Neuron (in vitro differentiated cells): ENCODE measurements around the gene ARHGAP18.

Source experiments
- H2AFZ ChIP-seq: one replicate; pipeline ENCODE4 v1.6.1; 2013; ENCODE audit warnings: low read depth, mild to moderate bottlenecking, inconsistent platforms, low read length, moderate library complexity
- H3K27me3 ChIP-seq: one replicate; pipeline ENCODE4 v1.6.1; 2013; ENCODE audit warnings: low read length; ENCODE audit not compliant: insufficient read depth
- H3K36me3 ChIP-seq: one replicate; pipeline ENCODE4 v1.6.1; 2013; ENCODE audit warnings: low read length; ENCODE audit not compliant: insufficient read depth
- H3K4me1 ChIP-seq: one replicate; pipeline ENCODE4 v1.6.1; 2013; ENCODE audit warnings: low read length; ENCODE audit not compliant: insufficient read depth
- H3K4me3 ChIP-seq: 2 replicates; pipeline ENCODE4 v1.5.1; 2013; ENCODE audit warnings: mild to moderate bottlenecking, low read length, moderate library complexity
- H3K9me3 ChIP-seq: one replicate; pipeline ENCODE4 v1.6.1; 2013; ENCODE audit warnings: low read length

ARHGAP18 gene

GRCh38 chr6:129619579-129620233, 90.3 kb downstream of the ARHGAP18 start:
- Histone ChIP-seq H3K36me3 (no peaks in the 10 kb centered on the region), H2AFZ (no peak overlapping the region), H3K9me3 (no peaks in the 10 kb centered on the region), H3K27me3 (no peaks in the 10 kb centered on the region), H3K4me3 (no peak overlapping the region), H3K4me1 (no peaks in the 10 kb centered on the region)

- no peak overlapping the region for H3K4me3 ChIP-seq
- no peaks in the 10 kb centered on the region for H3K9me3 ChIP-seq
- no peaks in the 10 kb centered on the region for H3K36me3 ChIP-seq
- no peak overlapping the region for H2AFZ ChIP-seq
- no peaks in the 10 kb centered on the region for H3K4me1 ChIP-seq
- no peaks in the 10 kb centered on the region for H3K27me3 ChIP-seq
Observed at GRCh38 chr6:129617986-129618385, 92.0 kb downstream of the ARHGAP18 start.

GRCh38 chr6:129615496-129615895, 94.5 kb downstream of the ARHGAP18 start:
- H3K36me3 ChIP-seq, result no peaks in the 10 kb centered on the region
- no peaks in the 10 kb centered on the region for H3K27me3 ChIP-seq
- no peak overlapping the region for H2AFZ ChIP-seq
- H3K9me3 ChIP-seq, result no peaks in the 10 kb centered on the region
- H3K4me3 ChIP-seq, result no peak overlapping the region
- no peaks in the 10 kb centered on the region for H3K4me1 ChIP-seq

- no peak overlapping the region for H3K4me3 ChIP-seq
- H2AFZ ChIP-seq, result no peak overlapping the region
- no peaks in the 10 kb centered on the region for H3K27me3 ChIP-seq
- H3K36me3 ChIP-seq, result no peaks in the 10 kb centered on the region
- no peaks in the 10 kb centered on the region for H3K9me3 ChIP-seq
- no peaks in the 10 kb centered on the region for H3K4me1 ChIP-seq
Observed at GRCh38 chr6:129615020-129615419, 95.0 kb downstream of the ARHGAP18 start.

- no peaks in the 10 kb centered on the region for H3K4me1 ChIP-seq
- H3K36me3 ChIP-seq, result no peaks in the 10 kb centered on the region
- no peak overlapping the region for H3K4me3 ChIP-seq
- no peaks in the 10 kb centered on the region for H3K27me3 ChIP-seq
- H3K9me3 ChIP-seq, result no peaks in the 10 kb centered on the region
- H2AFZ ChIP-seq, result no peak overlapping the region
Observed at GRCh38 chr6:129614464-129614863, 95.5 kb downstream of the ARHGAP18 start.

GRCh38 chr6:129612440-129612839, 97.5 kb downstream of the ARHGAP18 start:
- Histone ChIP-seq H2AFZ (no peak overlapping the region), H3K27me3 (no peaks in the 10 kb centered on the region), H3K4me1 (no peaks in the 10 kb centered on the region), H3K9me3 (no peaks in the 10 kb centered on the region), H3K4me3 (no peak overlapping the region), H3K36me3 (no peaks in the 10 kb centered on the region)

- H2AFZ ChIP-seq, result no peak overlapping the region
- no peaks in the 10 kb centered on the region for H3K36me3 ChIP-seq
- H3K9me3 ChIP-seq, result no peaks in the 10 kb centered on the region
- H3K4me3 ChIP-seq, result no peak overlapping the region
- no peaks in the 10 kb centered on the region for H3K27me3 ChIP-seq
- no peaks in the 10 kb centered on the region for H3K4me1 ChIP-seq
Observed at GRCh38 chr6:129609635-129610034, 100.3 kb downstream of the ARHGAP18 start.

GRCh38 chr6:129608886-129609537, 101.0 kb downstream of the ARHGAP18 start:
- Histone ChIP-seq H3K4me1 (no peaks in the 10 kb centered on the region), H3K4me3 (no peak overlapping the region), H2AFZ (no peak overlapping the region), H3K27me3 (no peaks in the 10 kb centered on the region), H3K36me3 (no peaks in the 10 kb centered on the region), H3K9me3 (no peaks in the 10 kb centered on the region)

GRCh38 chr6:129607581-129608186, 102.3 kb downstream of the ARHGAP18 start:
- Histone ChIP-seq H2AFZ (no peak overlapping the region), H3K36me3 (no peaks in the 10 kb centered on the region), H3K4me3 (no peak overlapping the region), H3K9me3 (no peaks in the 10 kb centered on the region), H3K27me3 (no peaks in the 10 kb centered on the region), H3K4me1 (no peaks in the 10 kb centered on the region)

GRCh38 chr6:129606664-129607063, 103.3 kb downstream of the ARHGAP18 start:
- Histone ChIP-seq H3K4me1 (no peaks in the 10 kb centered on the region), H3K27me3 (no peaks in the 10 kb centered on the region), H3K9me3 (no peaks in the 10 kb centered on the region), H3K36me3 (no peaks in the 10 kb centered on the region), H2AFZ (no peak overlapping the region), H3K4me3 (no peak overlapping the region)

- Histone ChIP-seq H2AFZ (no peak overlapping the region), H3K36me3 (no peaks in the 10 kb centered on the region), H3K27me3 (no peaks in the 10 kb centered on the region), H3K4me3 (no peak overlapping the region), H3K4me1 (no peaks in the 10 kb centered on the region), H3K9me3 (no peaks in the 10 kb centered on the region)
Observed at GRCh38 chr6:129605967-129606366, 104.0 kb downstream of the ARHGAP18 start.

- H3K4me1 ChIP-seq, result no peaks in the 10 kb centered on the region
- no peaks in the 10 kb centered on the region for H3K9me3 ChIP-seq
- no peaks in the 10 kb centered on the region for H3K27me3 ChIP-seq
- H3K4me3 ChIP-seq, result no peak overlapping the region
- no peaks in the 10 kb centered on the region for H3K36me3 ChIP-seq
- H2AFZ ChIP-seq, result no peak overlapping the region
Observed at GRCh38 chr6:129605095-129605494, 104.9 kb downstream of the ARHGAP18 start.

GRCh38 chr6:129604321-129604720, 105.7 kb downstream of the ARHGAP18 start:
- no peaks in the 10 kb centered on the region for H3K27me3 ChIP-seq
- no peak overlapping the region for H3K4me3 ChIP-seq
- H2AFZ ChIP-seq, result no peak overlapping the region
- H3K9me3 ChIP-seq, result no peaks in the 10 kb centered on the region
- H3K36me3 ChIP-seq, result no peaks in the 10 kb centered on the region
- H3K4me1 ChIP-seq, result no peaks in the 10 kb centered on the region
